Adrenal gland (tissue), 12 donors: ENCODE data around the gene SNAP25. TPM values are rescaled to one million over a fixed set of nuclear protein-coding genes. Genes with fewer than 3 reads are reported as not detected.

Experiments used
- DNase-seq, 7 donors: peaks; one replicate each; pipeline ENCODE4 v3.0.0-alpha.2; 2019 to 2020
- H3K27ac ChIP-seq, 5 donors: fragments of 200-600 bp; sonication (generic) in 4 of 5; 1 replicate in 3 of 5; 2 replicates in 2 of 5; pipeline versions ENCODE4 v1.5.1 to v1.8.0; 2016 to 2020; ENCODE audit warnings: mild to moderate bottlenecking in 1 of 5
- H3K27me3 ChIP-seq: fragments of 200-600 bp; 2 replicates; pipeline ENCODE4 v1.8.0; 2021
- H3K36me3 ChIP-seq, 2 donors: fragments of 200-600 bp; replicated peaks in 1 of 2; 1 replicate in 1 of 2; 2 replicates in 1 of 2; pipeline versions ENCODE4 v1.5.1 to v1.8.0; 2018 to 2022
- H3K4me1 ChIP-seq, 2 donors: fragments of 200-600 bp; replicated peaks in 1 of 2; 1 replicate in 1 of 2; 2 replicates in 1 of 2; pipeline versions ENCODE4 v1.5.1 to v1.8.0; 2018 to 2021
- H3K4me3 ChIP-seq, 4 donors: fragments of 200-600 bp; sonication (generic) in 3 of 4; one replicate each; pipeline ENCODE4 v1.5.1; 2016 to 2018
- H3K9me3 ChIP-seq, 3 donors: fragments of 200-600 bp; sonication (generic) in 1 of 3; replicated peaks in 1 of 3; 1 replicate in 2 of 3; 2 replicates in 1 of 3; pipeline versions ENCODE4 v1.5.1 to v1.8.0; 2016 to 2021
- CTCF ChIP-seq, 6 experiments: fragments of 450-650 bp in 4 of 6; fragments of 200-600 bp in 2 of 6; sonication (generic) in 1 of 6; IDR thresholded peaks; 1 replicate in 5 of 6; 2 replicates in 1 of 6; pipeline versions ENCODE4 v1.5.1 to v1.8.0; 2016 to 2021; ENCODE audit warnings: antibody characterized with exemption in 6 of 6, mild to moderate bottlenecking in 2 of 6, moderate library complexity in 1 of 6
- POLR2A ChIP-seq, 2 donors: fragments of 450-650 bp; IDR thresholded peaks; one replicate each; pipeline ENCODE4 v1.6.1; 2017; ENCODE audit warnings: antibody characterized with exemption in 2 of 2, mild to moderate bottlenecking in 2 of 2, moderate library complexity in 1 of 2
- WGBS, 4 donors: extraction: QIAGEN DNeasy Blood & Tissue Kit in 2 of 4; methylation state at CpG; one replicate each; pipeline versions ENCODE4 v1.1.5 to v1.1.7; 2013 to 2017; 5-methylcytosine and 5-hydroxymethylcytosine counted together
- intact Hi-C, 2 donors: fragments of 100-400 bp; cut with DNase I; formaldehyde crosslinking; loops; one replicate each; pipeline versions ENCODE4 v1.14.1 to v1.15.0; 2022 to 2023
- polyA plus RNA-seq, 3 donors: library from polyadenylated mRNA; stranded (reverse); fragments of 200-250 nt in 2 of 3; fragments of 350-450 nt in 1 of 3; fragmentation: Illumina TruSeq in 1 of 3; extraction: RNeasy Lipid Tissue Mini Kit (QIAGEN cat#74804) in 1 of 3; gene quantifications; one replicate each; pipeline ENCODE4 v1.2.3, GENCODE V29; 2013 to 2014
- total RNA-seq, 9 donors: library from RNA; depleted of rRNA in 4 of 9; stranded (reverse); fragments of >200 nt in 4 of 9; fragments of 120-200 nt in 1 of 9; fragmentation: NEBNext Ultra II Directional in 1 of 9; extraction: Animal tissue kit (Norgen Biotek cat#: 25700) in 1 of 9; gene quantifications; one replicate each; pipeline versions ENCODE4 v1.1.0 to v1.2.4, GENCODE V29; 2013 to 2023
- donor health status: healthy with polysubstance abuse.
- donor health status: Bipolar disorder and iron deficiency.
- donor health status: DM: yes; HTN: yes; CAD: no.
- donor health status: DM: no; HTN: no; CAD: no.
- donor health status: DM: no; HTN: no; CAD: no.
- donor health status: DM: yes; HTN: yes; CAD: no.

SNAP25 gene
- total and polyA plus RNA-seq, 12 donors: 1.0 to 35.9 (median 11.8) TPM; not detected in 1

GRCh38 chr20:10303852-10304251 is 85.2 kb downstream of the SNAP25 start:
- intact Hi-C loops: no loop called here
- Histone ChIP-seq H3K4me3 (no peak overlapping the region), H3K27ac (no peak overlapping the region), H3K36me3 (no peaks in the 10 kb centered on the region), H3K4me1 (no peaks in the 10 kb centered on the region), H3K27me3 (no peaks in the 10 kb centered on the region), H3K9me3 (no peaks in the 10 kb centered on the region)
- 58 to 67% (median 59%) methylated on average over 3 of the region's 3 CpGs for WGBS, 4 donors
- no peak for DNase-seq
- TF ChIP-seq CTCF (IDR thresholded peaks at IDR 0.05) (no peak), POLR2A (IDR thresholded peaks at IDR 0.05) (no peak)

- TF ChIP-seq POLR2A (IDR thresholded peaks at IDR 0.05): no peak
- no peak for TF ChIP-seq CTCF (IDR thresholded peaks at IDR 0.05)
- Histone ChIP-seq H3K9me3 (no peaks in the 10 kb centered on the region), H3K4me1 (no peaks in the 10 kb centered on the region), H3K36me3 (no peaks in the 10 kb centered on the region), H3K27me3 (no peaks in the 10 kb centered on the region), H3K4me3 (no peak overlapping the region), H3K27ac (no peak overlapping the region)
- no peak for DNase-seq
- intact Hi-C loops: no loop called here
- WGBS, 4 donors: 73 to 83% (median 76%) methylated on average over 3 of the region's 3 CpGs
Measured at GRCh38 chr20:10304471-10305046, 85.9 kb downstream of the SNAP25 start.

GRCh38 chr20:10306440-10307358 is 88.1 kb downstream of the SNAP25 start:
- Histone ChIP-seq H3K9me3 (no peaks in the 10 kb centered on the region), H3K27me3 (no peaks in the 10 kb centered on the region), H3K27ac (no peak overlapping the region), H3K4me3 (no peak overlapping the region), H3K36me3 (no peaks in the 10 kb centered on the region), H3K4me1 (no peaks in the 10 kb centered on the region)
- intact Hi-C loops: no loop called here
- TF ChIP-seq POLR2A (IDR thresholded peaks at IDR 0.05) (no peak), CTCF (IDR thresholded peaks at IDR 0.05) (no peak)
- 51 to 65% (median 62%) methylated on average over 3 of the region's 3 CpGs for WGBS, 4 donors
- no peak for DNase-seq

GRCh38 chr20:10307359-10307735 is 88.7 kb downstream of the SNAP25 start:
- Histone ChIP-seq H3K4me1 (no peaks in the 10 kb centered on the region), H3K4me3 (no peak overlapping the region), H3K9me3 (no peaks in the 10 kb centered on the region), H3K36me3 (no peaks in the 10 kb centered on the region), H3K27ac (no peak overlapping the region), H3K27me3 (no peaks in the 10 kb centered on the region)
- WGBS, 4 donors: 50 to 70% (median 58%) methylated on average over 3 of the region's 3 CpGs
- no peak for DNase-seq
- intact Hi-C loops: no loop called here
- TF ChIP-seq CTCF (IDR thresholded peaks at IDR 0.05): no peak
- no peak for TF ChIP-seq POLR2A (IDR thresholded peaks at IDR 0.05)
